Measurements from ENCODE around the gene ARHGAP22.

Gene ARHGAP22

DNA sequence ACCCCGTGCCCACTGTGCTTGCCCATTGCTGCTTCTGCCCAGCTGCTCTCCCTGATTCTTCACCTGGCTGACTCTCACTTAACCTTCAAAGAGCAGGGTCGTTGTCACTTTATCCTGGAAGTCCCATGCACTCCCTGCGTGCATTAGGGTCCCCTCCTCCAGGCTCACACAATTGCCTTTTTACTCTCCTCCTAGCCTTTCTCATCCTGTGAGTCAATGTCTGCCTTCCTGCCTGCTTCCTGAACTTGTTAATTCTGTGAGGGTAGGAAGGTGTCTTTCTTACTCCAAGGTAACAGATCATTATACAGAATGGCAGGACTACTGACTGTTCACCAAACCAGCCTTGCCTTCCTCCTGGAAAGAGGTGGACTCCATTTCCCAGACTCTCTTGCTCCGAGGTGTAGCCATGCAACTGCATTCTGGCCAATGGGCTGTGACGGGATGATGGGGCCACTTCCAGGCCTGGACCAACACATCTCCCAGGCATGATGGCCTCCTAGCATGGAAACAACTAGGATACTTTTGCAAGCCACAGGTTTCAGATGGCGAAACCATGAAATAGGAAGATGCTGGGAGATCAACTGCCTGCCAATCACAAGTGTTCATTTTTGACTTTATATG is 54.7 kb downstream of the ARHGAP22 start:
- no peak for DNase-seq

DNA sequence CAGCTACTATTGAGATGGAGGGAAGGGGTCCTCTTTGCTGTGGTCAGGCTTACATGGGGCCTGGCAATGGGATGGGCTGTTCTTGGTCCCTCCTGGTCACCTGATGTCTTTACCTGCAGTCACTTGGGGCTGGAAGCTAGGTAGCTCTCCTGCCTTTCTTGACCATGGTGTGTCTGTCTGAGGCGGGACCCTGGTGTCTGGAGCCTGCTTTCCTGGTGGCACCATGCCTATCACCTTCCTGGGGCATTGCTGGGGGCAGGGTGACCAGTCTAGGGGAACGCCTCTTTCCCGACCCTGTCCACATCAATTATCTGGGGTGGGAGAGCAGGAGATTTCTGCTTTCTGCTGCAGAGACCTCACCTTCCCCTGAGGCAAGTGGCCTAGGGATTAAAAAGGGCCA is 55.6 kb downstream of the ARHGAP22 start:
- no peak for DNase-seq

DNA sequence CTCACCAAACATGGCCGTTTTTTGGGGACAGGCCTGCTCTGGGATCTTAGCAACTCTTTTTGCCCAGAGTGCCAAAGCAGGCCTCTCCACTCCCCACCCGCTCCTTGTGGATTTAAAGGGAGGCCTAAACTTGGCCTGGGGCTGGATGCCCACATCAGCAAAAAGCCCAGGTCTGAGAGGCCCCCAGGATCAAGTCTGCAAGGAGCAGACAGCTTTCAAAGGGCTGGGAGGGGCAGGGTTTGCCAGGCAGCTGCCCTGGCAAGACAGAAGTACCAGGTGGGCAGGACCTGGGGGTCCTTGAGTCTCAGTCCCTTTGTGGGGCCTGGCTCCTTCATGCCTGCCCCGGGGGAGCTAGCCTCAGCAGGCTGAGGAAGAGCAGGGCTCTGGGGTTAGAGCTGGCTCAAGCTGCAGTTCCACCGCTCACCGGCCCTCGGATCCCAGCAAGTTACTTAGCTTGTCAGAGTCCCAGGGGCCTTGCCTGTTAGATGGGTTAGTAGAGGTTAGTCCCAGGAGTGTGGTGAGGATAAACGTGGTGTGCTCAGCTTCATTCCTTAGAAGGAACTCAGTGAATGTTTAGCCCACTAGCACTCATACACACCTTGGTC is 56.2 kb downstream of the ARHGAP22 start:
- no peak for DNase-seq

DNA sequence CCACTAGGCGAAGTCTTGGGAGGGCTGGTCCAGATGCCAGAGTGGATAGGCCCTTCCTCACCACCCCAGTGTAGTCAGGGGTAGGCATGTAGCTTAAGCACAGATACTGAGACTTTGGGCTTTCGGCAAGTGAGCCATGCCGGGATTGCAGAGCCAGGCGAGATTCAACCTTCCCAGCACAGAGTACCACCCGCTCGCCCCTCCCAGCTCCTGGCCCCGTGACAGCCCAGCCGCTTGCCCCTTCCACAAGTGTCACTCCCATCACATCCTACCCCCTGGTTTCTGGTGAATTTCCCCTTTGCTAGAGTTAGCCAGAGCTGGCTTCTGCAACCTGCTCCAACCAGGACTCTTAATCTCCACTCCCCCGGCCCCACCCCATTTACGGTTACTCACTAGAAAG is 56.9 kb downstream of the ARHGAP22 start:
- no peak for DNase-seq

DNA sequence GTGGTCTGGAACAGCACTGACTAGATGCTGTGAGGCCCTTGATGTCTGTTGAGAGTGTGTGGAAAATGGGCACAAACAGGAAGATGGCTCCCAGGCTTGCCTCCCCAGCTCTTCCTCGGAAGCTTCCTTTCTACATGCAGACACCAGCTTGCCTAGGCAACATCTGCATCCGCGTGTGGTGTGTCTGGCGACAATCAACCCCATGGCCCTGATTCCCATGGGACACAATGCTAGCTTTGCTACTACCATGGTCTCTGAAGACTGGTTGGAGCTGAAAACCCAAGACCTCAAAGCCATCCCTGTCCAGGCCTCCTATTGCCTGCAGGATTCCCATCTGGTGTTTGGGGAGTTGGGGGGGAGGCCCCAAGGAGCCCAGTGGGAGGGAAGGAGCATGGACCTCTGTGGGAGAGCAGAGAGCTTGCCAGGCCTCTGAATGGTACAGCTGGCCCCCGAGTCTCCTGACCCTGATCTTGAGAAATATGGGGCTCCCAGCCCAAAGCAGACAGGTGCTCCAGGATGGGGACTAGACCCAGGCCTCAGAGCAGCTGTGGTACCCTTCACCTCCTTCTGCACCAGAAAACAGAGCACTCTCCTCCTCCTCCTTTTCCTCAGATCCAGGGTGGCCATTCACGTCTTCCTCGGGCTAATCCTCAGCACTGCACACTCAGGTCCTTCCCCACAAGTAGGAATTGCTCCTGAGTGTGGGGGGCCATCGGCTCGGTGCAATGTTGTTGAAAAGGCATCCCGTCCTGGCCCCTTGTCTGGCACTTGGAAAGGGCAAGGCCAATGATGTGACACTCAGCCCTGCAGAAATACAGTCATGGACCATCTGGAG is 57.6 kb downstream of the ARHGAP22 start:
- DNase-seq: no peak

DNA sequence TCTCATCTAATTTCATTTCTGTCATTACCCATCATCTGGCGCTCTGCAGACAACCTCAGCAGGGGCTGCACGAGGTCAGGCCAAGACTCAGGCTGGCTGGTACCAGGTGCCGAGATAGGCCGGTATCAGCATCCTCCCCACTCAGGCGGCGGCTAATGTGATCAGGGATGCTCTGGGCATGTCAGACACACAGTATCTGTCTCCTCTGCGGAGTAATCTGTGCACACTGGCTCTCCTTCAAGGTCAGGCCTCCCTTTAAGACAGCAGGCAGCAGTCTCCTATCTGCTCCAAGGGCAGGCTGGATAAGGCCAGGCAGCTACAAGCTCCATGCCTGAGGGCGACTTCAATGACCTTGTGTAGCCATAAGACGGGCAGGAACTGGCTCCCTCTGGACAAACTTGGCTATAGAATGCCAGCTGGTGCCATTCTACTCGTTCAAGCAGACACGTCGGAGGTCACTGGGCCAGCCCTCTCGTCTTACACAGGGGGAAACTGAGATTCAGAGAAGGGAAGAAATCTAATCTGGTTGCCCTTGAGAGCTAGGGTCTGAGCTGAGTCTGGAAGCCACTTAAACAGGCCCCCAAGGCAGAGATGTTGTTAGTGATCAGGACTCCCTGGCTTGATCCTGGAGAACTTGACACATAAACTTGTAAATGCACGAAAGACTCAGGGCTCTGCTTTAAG is 59.3 kb downstream of the ARHGAP22 start:
- DNase-seq: no peak

DNA sequence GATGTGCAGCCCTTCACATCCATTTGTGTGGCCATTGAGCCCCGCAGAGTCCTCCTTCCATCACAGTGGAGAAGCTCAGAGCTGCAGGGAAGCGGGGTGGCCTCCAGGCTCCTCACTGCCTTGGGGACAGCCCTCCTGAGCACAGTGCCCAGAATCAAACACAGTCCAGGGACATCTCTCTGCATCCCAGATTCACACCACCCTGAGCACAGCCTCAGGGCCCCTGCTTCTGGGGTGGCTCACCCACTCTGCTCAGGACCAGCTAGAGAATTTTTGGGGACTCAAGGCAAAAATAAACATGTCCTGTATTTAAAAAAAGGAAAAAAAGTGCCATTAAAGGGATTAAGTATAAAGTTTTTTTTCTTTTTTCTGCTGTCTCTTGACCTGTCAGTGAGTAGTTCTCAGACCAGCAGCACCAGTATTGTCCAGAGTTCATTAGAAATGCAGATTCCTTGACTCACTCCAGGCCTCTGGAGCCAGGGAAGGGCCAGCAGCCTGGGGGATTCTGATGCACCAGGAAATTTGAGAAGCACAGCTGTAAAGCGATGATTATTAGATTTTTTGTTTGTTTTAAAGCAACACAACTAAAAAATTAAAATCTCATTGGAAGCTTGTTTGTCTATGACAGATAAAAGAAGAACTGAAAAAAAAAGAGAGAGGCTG is 61.6 kb downstream of the ARHGAP22 start:
- DNase-seq: no peak

DNA sequence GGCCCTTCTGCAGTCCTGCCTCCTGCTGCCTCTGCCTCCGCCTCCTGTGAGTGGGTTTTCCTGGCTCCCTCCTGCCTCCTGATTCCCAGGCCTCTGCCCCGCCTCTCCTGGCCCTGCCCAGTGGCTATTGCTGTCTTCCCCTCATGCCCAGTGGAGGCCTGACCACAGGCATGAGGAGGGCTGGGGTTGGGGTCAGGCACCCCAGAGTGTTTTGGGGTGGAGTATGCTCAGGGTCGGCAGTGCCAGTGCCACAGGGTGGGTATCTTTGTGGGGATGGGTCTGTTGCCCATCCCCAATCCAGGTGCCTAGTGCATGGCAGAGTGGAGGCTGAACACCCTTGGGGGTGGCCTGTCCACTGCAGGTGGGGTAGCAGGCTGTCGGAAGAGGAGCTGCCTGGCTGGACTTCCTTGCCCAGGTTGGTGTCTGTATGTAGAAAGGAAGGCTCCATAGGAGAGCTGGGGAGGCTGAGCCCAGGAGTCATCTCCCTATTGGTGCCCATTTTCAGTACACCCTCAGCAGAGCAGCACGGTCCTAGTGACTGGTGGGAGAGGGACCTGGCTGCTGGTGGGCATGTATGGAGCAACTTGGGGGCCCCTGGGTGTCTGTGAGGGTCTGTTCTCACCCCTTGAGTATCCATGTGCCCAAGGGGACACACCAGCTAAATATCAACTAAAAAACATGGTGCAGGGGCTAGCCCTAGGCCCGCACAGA is 62.2 kb downstream of the ARHGAP22 start:
- DNase-seq: no peak

DNA sequence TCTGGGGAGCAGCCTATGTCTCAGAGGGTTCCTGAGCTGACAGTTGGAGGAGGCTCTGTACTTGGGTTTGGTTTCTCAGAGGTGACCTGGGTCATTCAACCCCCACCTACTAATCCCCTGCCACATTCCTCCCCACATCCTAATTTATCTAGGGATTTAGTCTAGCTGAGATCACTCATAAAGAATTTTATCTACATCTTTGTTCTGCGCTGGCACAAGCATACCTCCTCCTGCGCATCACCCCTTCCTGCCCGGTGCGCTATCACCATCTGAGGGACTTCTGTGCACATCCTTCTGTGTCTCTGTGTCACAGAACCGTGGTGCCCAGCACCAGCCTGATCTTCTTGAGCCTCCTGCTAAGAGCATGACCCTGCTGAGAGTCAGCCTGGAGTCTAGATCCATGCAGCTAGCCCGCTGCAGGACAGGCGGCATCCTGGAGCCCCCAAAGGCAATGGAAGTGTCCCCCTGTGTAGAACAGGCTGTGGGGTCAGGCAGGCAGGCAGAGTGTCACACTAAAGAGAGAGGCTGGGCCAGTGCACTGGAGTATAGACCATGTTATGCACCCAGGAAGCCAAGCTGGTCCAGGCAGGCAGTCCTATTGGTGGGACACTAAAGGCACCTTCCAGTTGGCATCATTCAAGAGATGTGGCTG is 63.6 kb downstream of the ARHGAP22 start:
- DNase-seq: no peak

DNA sequence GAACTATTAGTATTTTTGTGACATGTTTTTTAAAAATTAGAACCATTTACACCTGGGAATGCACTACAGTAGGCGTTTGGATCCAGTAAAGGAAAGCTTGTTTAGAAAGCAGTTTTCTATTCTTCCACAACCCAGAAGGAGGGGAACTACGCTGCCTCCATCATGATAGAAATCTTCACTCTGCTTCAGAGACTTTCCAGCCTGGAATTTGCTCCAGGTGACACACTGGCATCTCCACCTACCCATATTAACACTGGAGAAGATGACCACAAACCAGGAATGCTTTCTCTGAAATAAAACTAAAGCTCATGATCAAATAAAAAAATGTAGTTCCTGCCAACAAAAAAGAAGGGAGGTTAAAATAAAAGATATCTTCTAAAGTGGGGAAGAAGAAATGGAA is 66.3 kb downstream of the ARHGAP22 start:
- DNase-seq: no peak

DNA sequence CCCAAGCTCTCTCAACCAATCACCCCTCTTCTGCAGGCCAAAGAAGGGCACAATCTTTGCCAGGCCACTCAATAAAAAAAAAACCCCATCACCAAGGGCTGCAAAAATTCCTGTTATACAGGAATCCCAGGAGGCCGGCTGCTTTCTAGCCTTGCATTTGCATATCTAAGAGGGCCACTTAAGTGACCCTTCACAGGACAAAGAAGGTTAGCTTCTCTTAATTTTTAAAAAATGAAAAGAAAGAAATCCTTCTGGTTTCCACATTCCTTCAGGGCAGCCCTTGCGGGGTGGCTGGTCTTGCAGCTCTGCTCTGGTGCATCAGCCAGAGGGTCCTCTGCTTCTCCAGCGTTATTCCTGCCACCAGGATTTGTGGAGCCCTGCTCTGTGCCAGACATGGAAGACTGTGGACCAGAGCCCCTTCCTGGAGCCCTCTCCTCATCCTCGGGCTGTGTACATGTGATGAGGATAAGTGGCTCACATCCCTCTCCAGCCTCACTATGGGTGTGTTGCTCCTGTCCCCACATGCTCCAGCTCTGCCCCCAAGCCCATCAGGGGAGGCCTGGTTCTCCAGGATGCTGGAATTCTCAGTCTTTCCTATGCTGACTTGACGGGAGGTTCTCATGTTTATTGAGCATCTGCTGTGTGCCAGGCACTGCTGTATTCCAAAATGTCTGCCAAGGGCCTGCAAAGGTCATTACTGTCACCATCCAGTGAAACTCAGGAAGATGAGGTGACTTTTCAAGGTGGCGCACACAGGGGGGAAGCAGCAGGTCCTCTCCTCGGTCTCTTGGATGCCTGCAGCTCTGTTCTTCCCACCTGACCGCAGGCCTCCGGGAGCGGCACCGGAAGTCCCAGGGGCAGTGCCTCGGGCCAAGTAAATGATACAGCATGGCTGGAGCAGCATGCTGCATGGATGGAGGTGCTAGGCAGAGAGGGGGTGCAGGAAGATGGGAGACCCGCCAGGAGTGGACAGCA is 67.7 kb downstream of the ARHGAP22 start:
- DNase-seq: no peak

DNA sequence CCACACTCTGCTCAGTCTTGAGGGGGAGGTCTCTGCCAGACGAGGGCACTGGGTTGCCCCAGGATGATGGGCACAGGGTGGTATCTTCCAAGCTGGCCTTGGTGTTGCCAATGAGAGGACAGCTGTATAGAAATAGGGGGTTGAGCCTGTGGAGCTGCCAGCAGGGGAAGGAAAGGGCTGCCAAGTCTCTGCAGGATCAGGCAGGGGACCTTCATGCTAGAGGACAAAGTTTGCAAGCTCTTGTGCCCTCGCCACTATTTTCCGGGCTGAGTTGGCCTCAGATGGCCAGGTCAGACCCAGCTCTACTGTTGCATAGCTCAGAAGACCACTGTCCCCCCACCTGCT is 68.7 kb downstream of the ARHGAP22 start:
- no peak for DNase-seq

DNA sequence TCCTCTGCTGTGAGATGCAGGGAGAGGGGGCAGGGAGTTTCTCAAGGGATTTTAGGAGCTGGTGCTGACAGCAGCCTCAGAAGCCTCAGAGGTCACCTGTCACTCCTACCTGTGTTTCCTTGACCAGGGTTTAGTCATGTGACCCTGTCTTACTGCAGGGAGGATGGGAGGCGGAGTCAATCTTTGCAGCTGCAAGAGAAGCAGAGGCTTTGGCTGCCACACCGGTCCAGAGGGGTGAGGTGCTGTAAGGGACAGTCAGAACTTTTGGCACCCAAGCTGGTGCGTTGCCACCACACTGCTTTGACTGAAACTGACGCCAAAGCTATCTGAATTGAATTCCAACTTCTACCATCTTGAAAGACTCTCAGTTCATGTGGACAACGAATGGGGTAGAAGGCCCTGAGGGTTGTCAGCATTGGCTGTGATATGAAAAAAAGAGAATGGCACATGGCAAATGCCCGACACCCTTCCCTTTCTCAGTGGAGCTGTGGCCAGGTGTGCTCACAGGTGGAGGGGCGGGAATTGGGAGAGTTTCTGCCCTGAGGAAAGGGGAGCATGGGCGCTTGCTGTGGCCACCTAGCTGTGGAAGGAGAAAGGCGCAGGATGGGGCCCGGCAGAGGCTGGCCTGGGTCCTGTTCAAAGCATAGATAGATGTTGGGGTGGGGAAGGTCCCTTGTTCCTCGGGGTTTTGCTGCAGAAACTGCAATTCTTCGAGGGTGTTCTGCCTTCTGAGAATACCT is 69.3 kb downstream of the ARHGAP22 start:
- DNase-seq: no peak

DNA sequence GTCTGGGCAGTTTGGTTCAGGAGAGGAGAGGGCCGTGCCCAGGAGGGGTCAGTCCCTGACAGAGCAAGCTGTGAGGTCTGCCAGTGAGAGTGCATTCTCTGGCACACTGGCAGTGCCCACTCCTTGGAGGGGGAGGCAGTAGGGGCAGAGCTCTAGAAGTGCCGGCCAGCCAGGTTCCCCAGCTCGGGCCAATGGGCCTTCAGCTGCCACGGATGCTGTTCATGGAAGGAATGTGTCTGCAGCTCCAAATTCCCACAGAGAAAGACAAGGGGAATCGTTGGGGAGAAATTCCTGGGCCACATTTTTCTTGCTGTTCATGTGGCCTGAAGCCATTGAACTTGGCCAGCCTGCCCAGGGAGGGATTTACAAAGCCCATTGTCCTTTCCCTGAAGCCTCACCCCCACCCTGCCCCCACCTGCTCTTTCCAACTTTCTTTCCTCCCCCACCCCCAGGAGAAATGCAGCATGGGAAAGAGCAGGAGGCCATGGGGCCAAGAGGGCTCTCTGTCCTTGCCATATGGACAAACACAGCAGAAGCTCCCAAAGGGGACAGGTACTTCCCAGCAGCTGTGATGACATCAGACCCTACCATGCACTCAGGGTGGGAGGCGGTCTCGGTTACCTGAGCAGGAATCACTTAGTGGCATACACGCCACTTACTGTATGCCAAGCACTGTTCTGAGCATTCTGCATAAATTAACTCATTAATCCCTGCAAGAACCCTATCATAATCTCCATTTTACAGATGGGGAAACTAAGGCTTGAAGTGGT is 70.7 kb downstream of the ARHGAP22 start:
- no peak for DNase-seq

DNA sequence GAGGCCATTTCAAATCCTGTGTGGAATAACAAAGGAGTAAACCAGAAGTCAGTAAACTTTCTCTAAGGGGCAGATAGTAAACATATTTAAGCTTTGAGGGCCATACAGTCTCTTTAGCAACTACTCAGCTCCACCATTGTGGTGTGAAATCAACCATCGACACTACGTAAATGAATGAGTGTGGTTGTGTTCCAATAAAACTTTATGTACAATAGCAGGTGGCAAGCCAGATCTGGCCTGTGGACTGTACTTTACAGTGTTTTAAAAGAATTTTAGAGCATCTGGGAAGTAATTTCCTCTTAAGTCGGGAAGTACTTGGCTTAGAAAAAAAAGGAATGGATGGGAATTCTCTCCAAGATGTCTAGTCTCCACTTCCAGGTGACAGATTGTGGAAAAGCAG is 71.3 kb downstream of the ARHGAP22 start:
- no peak for DNase-seq

DNA sequence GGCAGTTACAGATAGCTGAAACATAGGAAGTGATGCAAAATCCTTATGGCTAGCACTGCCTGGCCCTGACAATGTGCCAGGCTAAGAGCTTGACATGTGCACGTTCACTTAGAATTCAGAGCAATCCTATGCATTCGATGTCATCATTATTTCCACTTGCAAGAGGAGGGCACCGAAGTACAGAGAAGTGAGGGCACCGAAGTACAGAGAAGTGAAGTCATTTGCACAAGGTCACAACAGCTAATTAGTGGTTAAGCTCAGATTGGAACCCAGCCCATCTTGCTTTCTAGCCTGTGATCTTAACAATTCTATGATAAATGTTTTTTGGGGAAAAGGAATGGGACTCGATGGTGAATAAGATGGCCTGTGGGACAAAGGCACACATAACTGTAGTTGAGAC is 73.4 kb downstream of the ARHGAP22 start:
- DNase-seq: no peak

DNA sequence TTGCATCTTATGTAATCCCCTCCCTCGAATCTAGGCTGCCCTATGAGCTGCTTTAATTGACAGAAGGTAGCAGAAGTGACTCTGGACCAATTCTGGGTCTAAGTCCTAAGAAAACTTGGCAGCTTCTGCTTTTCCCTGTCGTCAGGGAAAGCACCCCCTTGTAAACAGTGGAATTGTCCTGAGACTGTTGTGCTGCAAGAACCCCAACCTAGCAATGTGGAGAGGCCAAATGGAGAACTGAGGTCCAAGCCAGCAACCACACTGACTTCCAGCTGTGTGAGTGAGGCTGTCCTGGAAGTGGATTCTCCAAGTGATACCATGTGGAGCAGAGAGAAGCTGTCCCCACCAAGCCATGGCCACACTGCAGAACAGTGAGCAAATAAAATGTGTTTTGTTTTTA is 75.5 kb downstream of the ARHGAP22 start:
- no peak for DNase-seq

DNA sequence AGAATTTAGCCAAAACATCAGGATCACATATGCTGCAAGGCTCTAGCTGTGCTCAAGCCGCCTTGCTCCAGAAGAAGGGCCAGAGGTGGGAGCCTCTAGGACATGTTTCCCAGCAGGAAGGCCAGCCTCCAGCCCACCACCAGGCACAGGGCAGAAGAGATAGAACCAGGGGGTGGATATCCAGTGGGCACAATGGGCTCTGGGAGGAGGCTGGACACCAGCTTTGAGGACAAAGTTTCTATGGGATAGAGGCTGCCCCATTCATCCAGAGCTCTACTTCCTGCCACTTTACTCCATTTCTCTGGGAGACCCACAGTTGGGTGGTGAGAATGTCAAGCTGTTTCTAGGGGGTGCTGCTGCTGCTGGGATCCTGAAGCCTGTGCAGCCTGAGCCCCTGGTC is 77.1 kb downstream of the ARHGAP22 start:
- no peak for DNase-seq

DNA sequence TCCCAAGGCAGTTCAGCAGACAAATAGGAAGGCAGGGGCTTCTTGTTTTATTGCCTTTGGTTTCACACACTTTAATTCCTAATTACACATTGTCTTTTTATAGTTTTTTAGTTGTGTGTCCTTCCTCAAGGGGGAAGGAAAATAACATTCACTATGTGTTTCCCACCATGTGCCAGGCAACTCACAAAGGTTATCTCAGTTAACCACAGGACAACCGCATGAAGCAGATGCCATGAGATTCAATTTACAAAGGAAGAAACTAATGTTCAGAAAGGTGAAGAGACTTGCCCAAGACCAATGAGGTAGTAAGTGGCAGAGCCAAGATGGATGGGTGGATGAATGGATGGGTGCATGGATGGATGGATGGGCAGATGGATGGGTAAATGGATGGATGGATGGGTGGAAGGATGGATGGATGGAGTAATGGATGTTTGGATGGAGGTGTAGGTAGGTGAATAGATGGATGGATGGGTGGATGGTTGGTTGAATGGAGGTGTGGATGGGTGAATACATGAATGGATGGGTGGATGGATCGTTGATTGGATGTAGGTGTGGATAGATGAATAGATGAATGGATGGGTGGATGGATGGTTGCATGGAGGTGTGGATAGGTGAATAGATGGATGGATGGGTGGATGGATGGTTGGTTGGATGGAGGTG is 77.9 kb downstream of the ARHGAP22 start:
- DNase-seq: no peak
